Measurements from ENCODE around the gene TMPRSS11A.

Gene TMPRSS11A

GRCh38 chr4:67886281-67886680 is 77.0 kb downstream of the TMPRSS11A start:
- no peak overlapping the region for H2AFZ ChIP-seq (ENCODE audit: low read length)
- H3K4me1 ChIP-seq (ENCODE audit: low read length) = no peaks in the 10 kb centered on the region
- H3K9ac ChIP-seq (ENCODE audit: low read length) = no peak overlapping the region
- H3K36me3 ChIP-seq (replicated peaks; ENCODE audit: insufficient read depth, low read length) = no peaks in the 10 kb centered on the region
- no peak overlapping the region for H3K4me2 ChIP-seq (ENCODE audit: low read depth, low read length)
- no peak overlapping the region for H3K27ac ChIP-seq (ENCODE audit: low read length)
- no peaks in the 10 kb centered on the region for H3F3A ChIP-seq (ENCODE audit: insufficient read depth, low read length)
- TF ChIP-seq, protein P1, sequence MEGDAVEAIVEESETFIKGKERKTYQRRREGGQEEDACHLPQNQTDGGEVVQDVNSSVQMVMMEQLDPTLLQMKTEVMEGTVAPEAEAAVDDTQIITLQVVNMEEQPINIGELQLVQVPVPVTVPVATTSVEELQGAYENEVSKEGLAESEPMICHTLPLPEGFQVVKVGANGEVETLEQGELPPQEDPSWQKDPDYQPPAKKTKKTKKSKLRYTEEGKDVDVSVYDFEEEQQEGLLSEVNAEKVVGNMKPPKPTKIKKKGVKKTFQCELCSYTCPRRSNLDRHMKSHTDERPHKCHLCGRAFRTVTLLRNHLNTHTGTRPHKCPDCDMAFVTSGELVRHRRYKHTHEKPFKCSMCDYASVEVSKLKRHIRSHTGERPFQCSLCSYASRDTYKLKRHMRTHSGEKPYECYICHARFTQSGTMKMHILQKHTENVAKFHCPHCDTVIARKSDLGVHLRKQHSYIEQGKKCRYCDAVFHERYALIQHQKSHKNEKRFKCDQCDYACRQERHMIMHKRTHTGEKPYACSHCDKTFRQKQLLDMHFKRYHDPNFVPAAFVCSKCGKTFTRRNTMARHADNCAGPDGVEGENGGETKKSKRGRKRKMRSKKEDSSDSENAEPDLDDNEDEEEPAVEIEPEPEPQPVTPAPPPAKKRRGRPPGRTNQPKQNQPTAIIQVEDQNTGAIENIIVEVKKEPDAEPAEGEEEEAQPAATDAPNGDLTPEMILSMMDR (IDR thresholded peaks at IDR 0.05; ENCODE audit: low read length) = no peak
- TF ChIP-seq EZH2phosphoT487 (IDR thresholded peaks at IDR 0.05; ENCODE audit: low read length) (no peak), EZH2 (optimal IDR thresholded peaks at IDR 0.05; ENCODE audit: low read depth, low read length) (no peak)
- no peaks in the 10 kb centered on the region for H4K20me1 ChIP-seq (ENCODE audit: insufficient read depth, low read length)
- DNase-seq = no peak
- H3K9me3 ChIP-seq (replicated peaks; ENCODE audit: insufficient read depth, low read length) = no peaks in the 10 kb centered on the region
- no peaks in the 10 kb centered on the region for H3K9me2 ChIP-seq (replicated peaks; ENCODE audit: insufficient read depth, low read length)
- no peaks in the 10 kb centered on the region for H3K79me2 ChIP-seq (ENCODE audit: low read length)
- H3K27me3 ChIP-seq (replicated peaks; ENCODE audit: insufficient read depth, low read length) = no peaks in the 10 kb centered on the region
- no peak overlapping the region for H3K4me3 ChIP-seq (ENCODE audit: low read length)

DNA sequence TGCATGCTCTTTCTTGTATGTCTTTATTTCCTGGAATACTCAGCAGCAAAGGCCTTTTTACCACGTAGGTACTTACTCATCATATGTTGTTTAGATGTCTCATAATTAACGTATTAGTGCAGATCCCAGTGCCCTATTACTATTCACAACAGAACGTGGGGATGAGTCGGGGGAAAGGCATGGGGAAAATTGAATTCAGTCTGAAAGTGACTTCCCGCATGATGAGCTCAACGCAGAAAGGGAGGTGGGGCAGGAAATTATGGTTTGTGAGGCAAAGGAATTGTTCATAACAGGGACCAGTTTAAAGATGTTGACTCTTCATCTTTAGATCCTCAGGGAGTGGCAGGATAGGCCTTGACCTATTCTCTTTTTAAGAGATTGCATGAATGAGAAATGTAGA is 77.5 kb downstream of the TMPRSS11A start:
- Histone ChIP-seq H3K4me2 (ENCODE audit: low read depth, low read length) (no peak overlapping the region), H3K27ac (ENCODE audit: low read length) (no peak overlapping the region), H4K20me1 (ENCODE audit: insufficient read depth, low read length) (no peaks in the 10 kb centered on the region), H3K4me1 (ENCODE audit: low read length) (no peaks in the 10 kb centered on the region), H3K9me3 (replicated peaks; ENCODE audit: insufficient read depth, low read length) (no peaks in the 10 kb centered on the region), H2AFZ (ENCODE audit: low read length) (no peak overlapping the region), H3F3A (ENCODE audit: insufficient read depth, low read length) (no peaks in the 10 kb centered on the region), H3K4me3 (ENCODE audit: low read length) (no peak overlapping the region), H3K36me3 (replicated peaks; ENCODE audit: insufficient read depth, low read length) (no peaks in the 10 kb centered on the region), H3K9ac (ENCODE audit: low read length) (no peak overlapping the region), H3K9me2 (replicated peaks; ENCODE audit: insufficient read depth, low read length) (no peaks in the 10 kb centered on the region), H3K27me3 (replicated peaks; ENCODE audit: insufficient read depth, low read length) (no peaks in the 10 kb centered on the region), H3K79me2 (ENCODE audit: low read length) (no peaks in the 10 kb centered on the region)
- no peak for DNase-seq
- TF ChIP-seq EZH2phosphoT487 (IDR thresholded peaks at IDR 0.05; ENCODE audit: low read length) = no peak

DNA sequence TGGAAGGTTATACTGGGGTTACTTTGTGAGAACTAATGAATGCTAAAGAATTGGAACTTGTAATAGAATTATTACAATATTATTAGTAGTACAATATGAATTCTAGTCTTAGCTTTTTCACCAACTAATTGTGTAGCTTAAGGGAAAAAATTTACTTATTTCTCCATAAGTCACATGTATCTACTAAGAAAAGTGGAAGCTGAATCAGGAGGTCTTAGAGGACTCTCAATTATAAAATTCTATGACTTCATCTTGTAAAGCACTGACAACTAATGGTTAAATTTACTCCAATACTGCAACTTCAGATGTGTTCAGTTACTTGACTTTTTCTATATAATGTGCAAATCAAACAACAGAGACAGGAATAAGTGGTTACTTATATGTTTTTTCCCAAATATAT is 78.6 kb downstream of the TMPRSS11A start:
- Histone ChIP-seq H3K36me3 (replicated peaks; ENCODE audit: insufficient read depth, low read length) (no peaks in the 10 kb centered on the region), H3K9me3 (replicated peaks; ENCODE audit: insufficient read depth, low read length) (no peaks in the 10 kb centered on the region), H3F3A (ENCODE audit: insufficient read depth, low read length) (no peaks in the 10 kb centered on the region), H3K9me2 (replicated peaks; ENCODE audit: insufficient read depth, low read length) (no peaks in the 10 kb centered on the region), H3K4me2 (ENCODE audit: low read depth, low read length) (no peak overlapping the region), H2AFZ (ENCODE audit: low read length) (no peak overlapping the region), H3K9ac (ENCODE audit: low read length) (no peak overlapping the region), H4K20me1 (ENCODE audit: insufficient read depth, low read length) (no peaks in the 10 kb centered on the region), H3K27ac (ENCODE audit: low read length) (no peak overlapping the region), H3K4me3 (ENCODE audit: low read length) (no peak overlapping the region), H3K27me3 (replicated peaks; ENCODE audit: insufficient read depth, low read length) (no peaks in the 10 kb centered on the region), H3K79me2 (ENCODE audit: low read length) (no peaks in the 10 kb centered on the region), H3K4me1 (ENCODE audit: low read length) (no peaks in the 10 kb centered on the region)
- TF ChIP-seq, protein P1 (IDR thresholded peaks at IDR 0.05; ENCODE audit: low read length) = no peak
- TF ChIP-seq EZH2phosphoT487 (IDR thresholded peaks at IDR 0.05; ENCODE audit: low read length) (no peak), EZH2 (optimal IDR thresholded peaks at IDR 0.05; ENCODE audit: low read depth, low read length) (no peak)
- no peak for DNase-seq

GRCh38 chr4:67883902-67884301 is 79.4 kb downstream of the TMPRSS11A start, which contains the start of gene TMPRSS11D:
TMPRSS11D (minus strand) TSS chr4:67884002; CDS start chr4:67883933, 69 bp downstream.
- no peaks in the 10 kb centered on the region for H3K27me3 ChIP-seq (replicated peaks; ENCODE audit: insufficient read depth, low read length)
- H2AFZ ChIP-seq (ENCODE audit: low read length) = no peak within 1 kb of the TSS
- no peak within 1 kb of the TSS for H3K9ac ChIP-seq (ENCODE audit: low read length)
- no peak within 1 kb of the TSS for H3K4me2 ChIP-seq (ENCODE audit: low read depth, low read length)
- no peak for DNase-seq
- H3K4me1 ChIP-seq (ENCODE audit: low read length) = no peaks in the 10 kb centered on the region
- no peak within 1 kb of the TSS for H3K27ac ChIP-seq (ENCODE audit: low read length)
- no peak within 1 kb of the TSS for H3K4me3 ChIP-seq (ENCODE audit: low read length)
- no peaks in the 10 kb centered on the region for H3K36me3 ChIP-seq (replicated peaks; ENCODE audit: insufficient read depth, low read length)
- no peaks in the 10 kb centered on the region for H3K9me2 ChIP-seq (replicated peaks; ENCODE audit: insufficient read depth, low read length)
- H3K9me3 ChIP-seq (replicated peaks; ENCODE audit: insufficient read depth, low read length) = no peaks in the 10 kb centered on the region
- no peaks in the 10 kb centered on the region for H4K20me1 ChIP-seq (ENCODE audit: insufficient read depth, low read length)
- TF ChIP-seq EZH2 (optimal IDR thresholded peaks at IDR 0.05; ENCODE audit: low read depth, low read length) (no peak), EZH2phosphoT487 (IDR thresholded peaks at IDR 0.05; ENCODE audit: low read length) (no peak)
- TF ChIP-seq, protein P1 (IDR thresholded peaks at IDR 0.05; ENCODE audit: low read length) = no peak
- no peaks in the 10 kb centered on the region for H3F3A ChIP-seq (ENCODE audit: insufficient read depth, low read length)
- no peaks in the 10 kb centered on the region for H3K79me2 ChIP-seq (ENCODE audit: low read length)
